ENCODE measurements around the gene IL17F.

- no peak for TF ChIP-seq EP300 (IDR thresholded peaks at IDR 0.05)
- TF ChIP-seq POLR2AphosphoS5 (IDR thresholded peaks at IDR 0.05), result no peak
Measured at GRCh38 chr6:52243282-52243893, 912 bp downstream of the IL17F start.

Measured in sigmoid colon (tissue), 4 donors.